ENCODE results near the gene RNU7-1. TPM values are rescaled to one million over a fixed set of nuclear protein-coding genes. Genes with fewer than 3 reads are reported as not detected.

The RNU7-1 gene
- total RNA-seq, 1 donor from 2014 or later, result not detected

- TF ChIP-seq CTCF (conservative IDR thresholded peaks at IDR 0.05; ENCODE audit: low read depth, low read length), result no peak
- H3K4me3 ChIP-seq (ENCODE audit: low read depth, low read length), result no peak overlapping the region
- DNase-seq (ENCODE audit: low read depth), result no peak
These were observed 15.6 kb downstream of the RNU7-1 start for GRCh38 chr12:6959058-6959804.

DNA sequence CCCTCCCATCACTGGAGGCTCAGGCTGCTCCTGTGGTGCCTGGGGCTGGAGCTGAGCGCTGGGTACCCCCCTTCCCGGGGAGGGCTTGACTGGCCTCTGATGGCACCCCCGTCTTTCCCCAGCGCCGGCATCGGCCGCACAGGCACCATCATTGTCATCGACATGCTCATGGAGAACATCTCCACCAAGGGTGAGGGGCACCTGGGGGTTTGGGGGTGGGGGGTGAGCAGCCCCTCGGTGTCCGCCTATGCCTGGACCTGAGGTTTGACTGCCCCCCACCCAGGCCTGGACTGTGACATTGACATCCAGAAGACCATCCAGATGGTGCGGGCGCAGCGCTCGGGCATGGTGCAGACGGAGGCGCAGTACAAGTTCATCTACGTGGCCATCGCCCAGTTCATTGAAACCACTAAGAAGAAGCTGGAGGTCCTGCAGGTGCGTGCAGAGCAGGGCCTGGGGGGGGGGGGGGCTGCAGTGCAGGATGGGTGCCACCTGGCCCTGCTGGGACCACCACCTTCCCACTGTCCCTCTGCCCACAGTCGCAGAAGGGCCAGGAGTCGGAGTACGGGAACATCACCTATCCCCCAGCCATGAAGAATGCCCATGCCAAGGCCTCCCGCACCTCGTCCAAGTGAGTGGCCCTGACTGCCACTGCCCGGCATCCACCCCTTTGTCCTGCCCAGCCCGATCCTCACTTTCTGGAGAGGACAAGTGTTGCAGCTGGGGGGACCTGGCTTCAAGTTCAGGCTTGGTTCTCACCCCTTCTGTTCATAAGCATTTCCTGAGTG lies 16.4 kb downstream of the RNU7-1 start:
- H3K4me3 ChIP-seq (ENCODE audit: low read depth, low read length), result no peak overlapping the region
- DNase-seq (ENCODE audit: low read depth), result no peak
- TF ChIP-seq CTCF (conservative IDR thresholded peaks at IDR 0.05; ENCODE audit: low read depth, low read length), result no peak

DNA sequence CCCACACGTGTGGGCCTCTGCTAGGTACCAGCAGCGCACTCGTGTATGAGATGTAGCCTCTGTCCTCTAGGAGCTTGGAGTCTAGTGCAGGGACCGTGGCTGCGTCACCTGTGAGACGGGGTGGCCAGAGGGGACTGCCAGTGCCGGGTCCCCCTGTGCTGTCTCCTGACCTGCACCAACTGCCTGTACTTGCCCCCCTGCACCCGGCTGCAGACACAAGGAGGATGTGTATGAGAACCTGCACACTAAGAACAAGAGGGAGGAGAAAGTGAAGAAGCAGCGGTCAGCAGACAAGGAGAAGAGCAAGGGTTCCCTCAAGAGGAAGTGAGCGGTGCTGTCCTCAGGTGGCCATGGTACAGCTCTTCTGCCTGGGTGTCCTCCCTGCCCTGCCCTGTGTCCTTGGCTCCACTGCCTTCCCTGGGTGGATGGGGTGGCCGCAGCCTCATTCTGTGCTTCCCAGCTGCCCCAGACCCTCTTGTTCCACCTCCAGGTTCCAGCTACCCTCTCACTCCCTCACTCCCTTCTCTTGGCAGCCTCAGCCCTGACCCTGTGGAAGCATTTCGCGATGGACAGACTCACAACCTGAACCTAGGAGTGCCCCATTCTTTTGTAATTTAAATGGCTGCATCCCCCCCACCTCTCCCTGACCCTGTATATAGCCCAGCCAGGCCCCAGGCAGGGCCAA lies 17.1 kb downstream of the RNU7-1 start:
- DNase-seq (ENCODE audit: low read depth), result no peak
- TF ChIP-seq CTCF (conservative IDR thresholded peaks at IDR 0.05; ENCODE audit: low read depth, low read length), result peak; percentile 19
- no peak overlapping the region for H3K4me3 ChIP-seq (ENCODE audit: low read depth, low read length)

DNA sequence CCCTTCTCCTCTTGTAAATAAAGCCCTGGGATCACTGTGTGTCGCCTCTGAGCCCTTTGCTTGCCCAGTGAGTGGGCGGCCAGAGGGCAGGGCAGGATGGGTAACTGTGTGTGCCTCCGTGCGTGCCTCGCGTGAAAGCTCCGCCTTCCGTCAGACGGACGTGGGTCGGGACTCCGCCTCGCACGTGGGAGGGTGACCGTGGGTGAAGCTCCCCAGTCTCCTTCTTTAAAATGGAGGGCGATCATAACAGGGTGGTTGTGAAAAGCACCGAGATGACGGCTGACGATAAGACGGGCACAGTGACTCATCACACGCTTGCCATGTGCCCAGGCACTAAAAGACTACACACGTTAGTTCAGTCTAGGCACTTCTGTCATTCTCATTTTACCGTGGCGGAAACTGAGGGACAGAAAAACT lies 17.7 kb downstream of the RNU7-1 start:
- no peak for TF ChIP-seq CTCF (conservative IDR thresholded peaks at IDR 0.05; ENCODE audit: low read depth, low read length)
- H3K4me3 ChIP-seq (ENCODE audit: low read depth, low read length), result no peak overlapping the region
- no peak for DNase-seq (ENCODE audit: low read depth)

- DNase-seq (ENCODE audit: low read depth), result no peak
- TF ChIP-seq CTCF (conservative IDR thresholded peaks at IDR 0.05; ENCODE audit: low read depth, low read length), result peak; percentile 46
- H3K4me3 ChIP-seq (ENCODE audit: low read depth, low read length), result no peak overlapping the region
These were observed 18.2 kb downstream of the RNU7-1 start for GRCh38 chr12:6961695-6962284.

DNA sequence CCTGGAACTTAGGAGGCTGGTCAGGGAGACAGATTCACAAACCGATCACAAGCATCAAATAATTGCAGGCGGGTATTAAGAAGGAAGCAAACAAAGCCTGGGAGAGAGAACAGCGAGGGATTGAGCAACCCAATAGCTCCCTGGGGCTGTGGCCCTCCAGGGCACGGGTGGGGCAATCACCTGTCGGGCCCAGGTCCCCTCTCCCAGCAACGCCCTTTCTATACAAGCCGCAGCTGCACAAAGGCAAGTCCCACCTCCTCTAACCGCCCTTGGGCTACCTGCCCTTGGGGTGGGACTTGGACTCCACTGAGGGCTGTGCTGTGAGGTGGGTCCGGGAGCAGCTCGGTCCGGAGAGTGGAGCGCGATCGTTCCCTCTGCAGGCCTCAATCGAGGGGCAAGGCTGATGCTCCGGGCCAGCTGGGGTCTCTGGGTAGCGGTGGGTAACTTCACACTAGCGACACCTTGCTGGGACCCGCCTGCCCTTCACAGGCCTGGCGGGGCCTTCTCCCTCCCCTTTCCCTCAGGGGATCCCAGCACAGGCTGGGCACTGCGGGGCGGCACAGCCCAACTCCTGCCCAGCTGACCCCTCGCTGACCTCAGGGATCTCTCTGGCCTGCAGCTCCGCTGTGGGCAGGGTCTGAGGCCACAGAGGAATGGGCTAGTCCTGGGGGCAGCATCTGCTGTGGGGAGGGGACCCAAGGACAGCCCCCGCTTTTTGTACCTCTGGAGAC lies 18.8 kb downstream of the RNU7-1 start:
- no peak for TF ChIP-seq CTCF (conservative IDR thresholded peaks at IDR 0.05; ENCODE audit: low read depth, low read length)
- no peak for DNase-seq (ENCODE audit: low read depth)

More for the DNA sequence above, 18.8 kb downstream of the RNU7-1 start:
- no peak overlapping the region for H3K4me3 ChIP-seq (ENCODE audit: low read depth, low read length)

Data from epithelial cell of proximal tubule (primary cell).